Vagina (tissue), 2 donors: ENCODE measurements around the gene HOXD11.

ENCODE experiments used
- POLR2A ChIP-seq, 2 donors: fragments of 450-650 bp; IDR thresholded peaks; one replicate each; pipeline ENCODE4 v1.6.1; 2017; ENCODE audit warnings: antibody characterized with exemption in 2 of 2, mild to moderate bottlenecking in 2 of 2, moderate library complexity in 2 of 2
- POLR2AphosphoS5 ChIP-seq, 2 donors: sonication (generic); formaldehyde crosslinking; IDR thresholded peaks; one replicate each; pipeline ENCODE4 v1.9.0; 2017; ENCODE audit warnings: antibody characterized with exemption in 2 of 2, mild to moderate bottlenecking in 2 of 2, low read depth in 1 of 2; ENCODE audit not compliant: insufficient read depth in 1 of 2
- TF ChIP-seq, protein P1 (sequence below), 3 experiments: fragments of 450-650 bp in 2 of 3; fragments of 200-600 bp in 1 of 3; sonication (generic) in 1 of 3; IDR thresholded peaks; one replicate each; pipeline ENCODE4 v1.5.1; 2017 to 2019; ENCODE audit warnings: antibody characterized with exemption in 3 of 3, mild to moderate bottlenecking in 2 of 3, moderate library complexity in 2 of 3

GRCh38 chr2:176112375-176113302, 5.6 kb downstream of the HOXD11 start:
- TF ChIP-seq, protein P1, sequence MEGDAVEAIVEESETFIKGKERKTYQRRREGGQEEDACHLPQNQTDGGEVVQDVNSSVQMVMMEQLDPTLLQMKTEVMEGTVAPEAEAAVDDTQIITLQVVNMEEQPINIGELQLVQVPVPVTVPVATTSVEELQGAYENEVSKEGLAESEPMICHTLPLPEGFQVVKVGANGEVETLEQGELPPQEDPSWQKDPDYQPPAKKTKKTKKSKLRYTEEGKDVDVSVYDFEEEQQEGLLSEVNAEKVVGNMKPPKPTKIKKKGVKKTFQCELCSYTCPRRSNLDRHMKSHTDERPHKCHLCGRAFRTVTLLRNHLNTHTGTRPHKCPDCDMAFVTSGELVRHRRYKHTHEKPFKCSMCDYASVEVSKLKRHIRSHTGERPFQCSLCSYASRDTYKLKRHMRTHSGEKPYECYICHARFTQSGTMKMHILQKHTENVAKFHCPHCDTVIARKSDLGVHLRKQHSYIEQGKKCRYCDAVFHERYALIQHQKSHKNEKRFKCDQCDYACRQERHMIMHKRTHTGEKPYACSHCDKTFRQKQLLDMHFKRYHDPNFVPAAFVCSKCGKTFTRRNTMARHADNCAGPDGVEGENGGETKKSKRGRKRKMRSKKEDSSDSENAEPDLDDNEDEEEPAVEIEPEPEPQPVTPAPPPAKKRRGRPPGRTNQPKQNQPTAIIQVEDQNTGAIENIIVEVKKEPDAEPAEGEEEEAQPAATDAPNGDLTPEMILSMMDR (IDR thresholded peaks at IDR 0.05), result no peak
- no peak for TF ChIP-seq POLR2A (IDR thresholded peaks at IDR 0.05)
- TF ChIP-seq POLR2AphosphoS5 (IDR thresholded peaks at IDR 0.05; ENCODE audit: insufficient read depth in 1 of 2, low read depth in 1 of 2), result no peak
